Gastrocnemius medialis (tissue), 4 donors: ENCODE results near the gene FBXL17.

Source experiments
- POLR2A ChIP-seq, 2 donors: fragments of 450-650 bp; IDR thresholded peaks; one replicate each; pipeline ENCODE4 v1.6.1; 2017; ENCODE audit warnings: antibody characterized with exemption in 2 of 2, mild to moderate bottlenecking in 2 of 2, moderate library complexity in 2 of 2
- TF ChIP-seq, protein P1 (sequence below), 5 experiments: fragments of 450-650 bp in 3 of 5; fragments of 200-600 bp in 2 of 5; sonication (generic) in 2 of 5; IDR thresholded peaks in 4 of 5; conservative IDR thresholded peaks in 1 of 5; 1 replicate in 4 of 5; 2 replicates in 1 of 5; pipeline ENCODE4 v1.5.1; 2016 to 2019; ENCODE audit warnings: antibody characterized with exemption in 5 of 5, mild to moderate bottlenecking in 3 of 5, moderate library complexity in 3 of 5

DNA sequence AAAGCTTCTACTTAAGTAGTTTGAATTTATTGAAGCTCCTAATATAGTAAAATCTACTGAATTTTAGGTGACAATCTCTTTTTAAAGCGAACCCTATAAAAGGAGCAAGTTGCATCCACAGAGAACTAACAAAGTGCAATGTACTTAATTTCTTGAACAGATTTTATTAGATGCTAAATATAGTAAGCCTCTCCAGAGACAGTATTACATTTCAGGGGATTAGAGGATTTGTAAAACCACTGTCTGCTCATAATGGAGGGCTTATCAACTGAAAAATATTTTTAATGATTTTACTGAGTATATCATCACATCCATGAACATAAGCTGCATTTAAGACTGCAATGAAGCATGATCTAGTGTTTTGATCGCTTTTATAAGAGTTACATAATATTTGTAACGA, 481.2 kb downstream of the FBXL17 start:
- TF ChIP-seq, protein P1, sequence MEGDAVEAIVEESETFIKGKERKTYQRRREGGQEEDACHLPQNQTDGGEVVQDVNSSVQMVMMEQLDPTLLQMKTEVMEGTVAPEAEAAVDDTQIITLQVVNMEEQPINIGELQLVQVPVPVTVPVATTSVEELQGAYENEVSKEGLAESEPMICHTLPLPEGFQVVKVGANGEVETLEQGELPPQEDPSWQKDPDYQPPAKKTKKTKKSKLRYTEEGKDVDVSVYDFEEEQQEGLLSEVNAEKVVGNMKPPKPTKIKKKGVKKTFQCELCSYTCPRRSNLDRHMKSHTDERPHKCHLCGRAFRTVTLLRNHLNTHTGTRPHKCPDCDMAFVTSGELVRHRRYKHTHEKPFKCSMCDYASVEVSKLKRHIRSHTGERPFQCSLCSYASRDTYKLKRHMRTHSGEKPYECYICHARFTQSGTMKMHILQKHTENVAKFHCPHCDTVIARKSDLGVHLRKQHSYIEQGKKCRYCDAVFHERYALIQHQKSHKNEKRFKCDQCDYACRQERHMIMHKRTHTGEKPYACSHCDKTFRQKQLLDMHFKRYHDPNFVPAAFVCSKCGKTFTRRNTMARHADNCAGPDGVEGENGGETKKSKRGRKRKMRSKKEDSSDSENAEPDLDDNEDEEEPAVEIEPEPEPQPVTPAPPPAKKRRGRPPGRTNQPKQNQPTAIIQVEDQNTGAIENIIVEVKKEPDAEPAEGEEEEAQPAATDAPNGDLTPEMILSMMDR (IDR thresholded peaks at IDR 0.05 in 4 of 5, conservative IDR thresholded peaks at IDR 0.05 in 1 of 5): no peak
- no peak for TF ChIP-seq POLR2A (IDR thresholded peaks at IDR 0.05)
